Right kidney (tissue), 1 donor: ENCODE measurements around the gene ZDHHC20.

Source experiments
- DNase-seq: peaks from one replicate; pipeline ENCODE4 v3.0.0-alpha.2; 2016

The ZDHHC20 gene

GRCh38 chr13:21326155-21327031 lies 132.7 kb downstream of the ZDHHC20 start:
- peak; percentile 78 for DNase-seq

GRCh38 chr13:21324803-21325202 lies 134.3 kb downstream of the ZDHHC20 start:
- no peak for DNase-seq

DNA sequence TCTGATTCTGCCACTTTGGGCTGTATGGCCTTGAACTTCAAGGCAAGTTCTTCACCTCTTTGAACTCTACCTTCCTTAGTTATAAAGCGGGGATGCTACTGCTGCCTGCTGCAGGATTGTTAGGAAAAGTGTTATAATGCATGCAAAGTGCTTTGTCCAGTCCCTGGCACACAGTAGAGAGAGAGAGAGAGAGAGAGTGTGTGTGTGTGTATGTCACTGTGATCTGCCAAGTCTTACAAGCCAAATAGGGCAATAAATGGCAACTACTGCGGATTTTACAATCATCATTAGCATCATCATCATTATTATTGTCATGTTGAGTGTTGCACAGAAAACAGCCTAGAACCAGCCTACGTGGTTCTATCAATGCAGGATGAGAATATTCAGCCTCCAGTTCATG lies 136.1 kb downstream of the ZDHHC20 start:
- no peak for DNase-seq
